ENCODE data around the gene MYO9A. TPM values are rescaled to one million over a fixed set of nuclear protein-coding genes. Genes with fewer than 3 reads are reported as not detected.

The MYO9A gene
- total RNA-seq, 1 donor from 2014 or later = 17.0 TPM

GRCh38 chr15:72098040-72098439 is 19.9 kb downstream of the MYO9A start:
- H3K4me3 ChIP-seq (ENCODE audit: low read depth, low read length) = no peak overlapping the region
- H3K27me3 ChIP-seq (ENCODE audit: control insufficient read depth, insufficient read depth, low read length) = no peaks in the 10 kb centered on the region
- no peaks in the 10 kb centered on the region for H3K36me3 ChIP-seq (ENCODE audit: control insufficient read depth, insufficient read depth, low read length)
- DNase-seq (ENCODE audit: low read depth) = no peak
- TF ChIP-seq CTCF (IDR thresholded peaks at IDR 0.05; ENCODE audit: insufficient read depth, low read length, poor library complexity, severe bottlenecking) = no peak

- no peak for DNase-seq (ENCODE audit: low read depth)
- no peaks in the 10 kb centered on the region for H3K36me3 ChIP-seq (ENCODE audit: control insufficient read depth, insufficient read depth, low read length)
- no peak overlapping the region for H3K4me3 ChIP-seq (ENCODE audit: low read depth, low read length)
- H3K27me3 ChIP-seq (ENCODE audit: control insufficient read depth, insufficient read depth, low read length) = no peaks in the 10 kb centered on the region
- TF ChIP-seq CTCF (IDR thresholded peaks at IDR 0.05; ENCODE audit: insufficient read depth, low read length, poor library complexity, severe bottlenecking) = no peak
Measured at GRCh38 chr15:72096796-72097195, 21.2 kb downstream of the MYO9A start.

- DNase-seq (ENCODE audit: low read depth) = no peak
- Histone ChIP-seq H3K36me3 (ENCODE audit: control insufficient read depth, insufficient read depth, low read length) (no peaks in the 10 kb centered on the region), H3K27me3 (ENCODE audit: control insufficient read depth, insufficient read depth, low read length) (no peaks in the 10 kb centered on the region), H3K4me3 (ENCODE audit: low read depth, low read length) (no peak overlapping the region)
- TF ChIP-seq CTCF (IDR thresholded peaks at IDR 0.05; ENCODE audit: insufficient read depth, low read length, poor library complexity, severe bottlenecking) = no peak
Measured at GRCh38 chr15:72092691-72093090, 25.3 kb downstream of the MYO9A start.

GRCh38 chr15:72092006-72092405 is 25.9 kb downstream of the MYO9A start:
- H3K4me3 ChIP-seq (ENCODE audit: low read depth, low read length) = no peak overlapping the region
- DNase-seq (ENCODE audit: low read depth) = no peak
- TF ChIP-seq CTCF (IDR thresholded peaks at IDR 0.05; ENCODE audit: insufficient read depth, low read length, poor library complexity, severe bottlenecking) = no peak

GRCh38 chr15:72086920-72087648 is 30.9 kb downstream of the MYO9A start:
- no peaks in the 10 kb centered on the region for H3K36me3 ChIP-seq (ENCODE audit: control insufficient read depth, insufficient read depth, low read length)
- no peak for DNase-seq (ENCODE audit: low read depth)
- no peak overlapping the region for H3K4me3 ChIP-seq (ENCODE audit: low read depth, low read length)
- TF ChIP-seq CTCF (IDR thresholded peaks at IDR 0.05; ENCODE audit: insufficient read depth, low read length, poor library complexity, severe bottlenecking) = no peak
- no peaks in the 10 kb centered on the region for H3K27me3 ChIP-seq (ENCODE audit: control insufficient read depth, insufficient read depth, low read length)

More at GRCh38 chr15:72092006-72092405, 25.9 kb downstream of the MYO9A start:
- H3K27me3 ChIP-seq (ENCODE audit: control insufficient read depth, insufficient read depth, low read length) = no peaks in the 10 kb centered on the region
- H3K36me3 ChIP-seq (ENCODE audit: control insufficient read depth, insufficient read depth, low read length) = no peaks in the 10 kb centered on the region

Data from kidney epithelial cell (primary cell).